ENCODE data around the gene PLEKHA7. TPM values are rescaled to one million over a fixed set of nuclear protein-coding genes. Genes with fewer than 3 reads are reported as not detected.

The PLEKHA7 gene
- total and polyA plus RNA-seq, 8 donors = 12.8 to 82.3 (median 46.6) TPM

DNA sequence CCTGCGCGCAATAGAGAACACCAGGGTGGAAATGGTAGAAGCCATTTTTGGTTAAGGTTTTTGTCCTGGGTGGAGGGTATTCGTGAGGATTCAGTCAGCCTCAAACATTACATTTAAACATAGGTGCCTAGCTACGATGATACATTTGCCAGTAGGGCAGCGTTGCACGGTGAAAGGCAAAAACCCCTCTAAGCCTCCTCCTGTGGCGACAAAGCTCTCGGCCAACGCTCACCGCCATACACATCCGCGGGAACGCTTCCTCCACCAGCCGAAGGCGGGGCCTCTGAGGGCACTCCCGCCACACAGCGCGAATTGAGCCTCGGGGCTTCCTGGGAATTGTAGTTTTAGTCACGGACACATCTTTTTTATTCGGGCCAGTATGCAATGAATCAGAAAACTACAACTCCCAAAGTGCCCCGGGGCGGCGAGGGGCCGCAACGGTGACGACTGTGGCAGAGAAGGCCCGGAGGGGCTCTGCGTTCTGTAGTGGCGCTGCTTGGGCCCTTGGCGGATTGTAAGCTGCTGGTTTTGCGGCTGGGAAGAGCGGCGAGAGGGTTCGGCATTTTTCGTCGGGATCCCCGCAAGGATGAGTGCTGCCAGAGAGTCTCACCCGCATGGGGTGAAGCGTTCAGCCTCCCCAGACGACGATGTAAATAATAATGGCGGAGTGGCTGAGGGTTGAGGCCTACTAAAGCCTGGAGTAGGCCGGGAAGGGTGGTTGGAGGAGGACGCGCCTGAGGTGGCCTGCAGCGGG, 275.8 kb downstream of the PLEKHA7 start, which contains the start of gene C11orf58:
C11orf58 (plus strand) TSS at position 455 of the 754 bp plus-strand sequence; CDS start at position 587, 132 bp downstream.
- intact Hi-C loops (cut with DNase I; ENCODE audit: low total_unique reads) = no loop called here
- no peaks in the 10 kb centered on the region for H3K27me3 ChIP-seq
- H3K27ac ChIP-seq = peak within 1 kb of the TSS; percentile 91 to 96 (median 95)
- peak; percentile 96 to 99 for DNase-seq
- no peaks in the 10 kb centered on the region for H3K9me3 ChIP-seq
- peaks cover 36 to 50% (median 41%) of the 10 kb centered on the region in 4 donors for H3K4me1 ChIP-seq
- TF ChIP-seq EP300 (IDR thresholded peaks at IDR 0.05) (no peak), POLR2A (IDR thresholded peaks at IDR 0.05) (peak in 2 of 4 donors; percentile 47 to 86), POLR2AphosphoS5 (IDR thresholded peaks at IDR 0.05) (peak; percentile 80 to 93 (median 93))
- TF ChIP-seq, protein P1, sequence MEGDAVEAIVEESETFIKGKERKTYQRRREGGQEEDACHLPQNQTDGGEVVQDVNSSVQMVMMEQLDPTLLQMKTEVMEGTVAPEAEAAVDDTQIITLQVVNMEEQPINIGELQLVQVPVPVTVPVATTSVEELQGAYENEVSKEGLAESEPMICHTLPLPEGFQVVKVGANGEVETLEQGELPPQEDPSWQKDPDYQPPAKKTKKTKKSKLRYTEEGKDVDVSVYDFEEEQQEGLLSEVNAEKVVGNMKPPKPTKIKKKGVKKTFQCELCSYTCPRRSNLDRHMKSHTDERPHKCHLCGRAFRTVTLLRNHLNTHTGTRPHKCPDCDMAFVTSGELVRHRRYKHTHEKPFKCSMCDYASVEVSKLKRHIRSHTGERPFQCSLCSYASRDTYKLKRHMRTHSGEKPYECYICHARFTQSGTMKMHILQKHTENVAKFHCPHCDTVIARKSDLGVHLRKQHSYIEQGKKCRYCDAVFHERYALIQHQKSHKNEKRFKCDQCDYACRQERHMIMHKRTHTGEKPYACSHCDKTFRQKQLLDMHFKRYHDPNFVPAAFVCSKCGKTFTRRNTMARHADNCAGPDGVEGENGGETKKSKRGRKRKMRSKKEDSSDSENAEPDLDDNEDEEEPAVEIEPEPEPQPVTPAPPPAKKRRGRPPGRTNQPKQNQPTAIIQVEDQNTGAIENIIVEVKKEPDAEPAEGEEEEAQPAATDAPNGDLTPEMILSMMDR (IDR thresholded peaks at IDR 0.05) = no peak
- peak within 1 kb of the TSS; percentile 63 to 84 (median 75) for H3K4me3 ChIP-seq
- WGBS, 5 donors = 0 to 1% (median 1%) methylated on average over 47 of the region's 47 CpGs
- peaks cover 0 to 9% (median 4%) of the 10 kb centered on the region in 4 donors for H3K36me3 ChIP-seq

DNA sequence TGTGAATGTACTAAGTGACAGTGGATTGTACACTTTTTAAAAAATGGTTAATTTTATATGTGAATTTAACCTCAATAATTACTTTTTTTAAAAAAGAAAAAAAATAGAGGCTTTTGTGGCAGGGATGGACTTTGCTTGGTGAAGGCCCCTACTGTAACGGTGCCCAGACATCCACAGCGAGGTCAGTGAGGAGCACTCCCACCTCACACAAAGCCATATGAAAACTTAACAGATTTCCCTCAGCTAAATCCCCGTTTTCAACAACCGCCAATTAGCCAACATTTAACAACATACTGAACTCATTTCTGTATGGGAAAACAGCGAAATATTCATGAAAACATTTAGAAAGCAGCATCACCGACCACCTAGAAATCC, 276.4 kb downstream of the PLEKHA7 start:
- Histone ChIP-seq H3K4me1 (peaks cover 30 to 44% (median 36%) of the 10 kb centered on the region in 4 donors), H3K27ac (peak overlapping the region; percentile 79 to 96 (median 95)), H3K4me3 (peak overlapping the region; percentile 63 to 84 (median 75)), H3K36me3 (peaks cover 0 to 9% (median 4%) of the 10 kb centered on the region in 4 donors), H3K27me3 (no peaks in the 10 kb centered on the region), H3K9me3 (no peaks in the 10 kb centered on the region)
- intact Hi-C loops (cut with DNase I; ENCODE audit: low total_unique reads) = no loop called here
- DNase-seq = no peak
- 0 to 1% (median 0%) methylated on average over 6 of the region's 6 CpGs for WGBS, 5 donors
- TF ChIP-seq POLR2AphosphoS5 (IDR thresholded peaks at IDR 0.05) (no peak), POLR2A (IDR thresholded peaks at IDR 0.05) (no peak), EP300 (IDR thresholded peaks at IDR 0.05) (no peak)
- TF ChIP-seq, protein P1 (IDR thresholded peaks at IDR 0.05) = no peak

Other genes starting within 250 kb of the PLEKHA7 start
- 1,000 to 10,000 TPM in 3 of 5 donors, 100 to 1,000 TPM in 2; 282 to 2,250 (median 1,462) TPM for gene RPS13, start 63.3 kb upstream of the PLEKHA7 start, total RNA-seq
- 1,000 to 10,000 TPM; 2,256 to 3,236 (median 3,016) TPM for gene RPS13, start 63.3 kb upstream of the PLEKHA7 start, polyA plus RNA-seq
- gene PIK3C2A, start 193.6 kb upstream of the PLEKHA7 start, total RNA-seq = 100 to 1,000 TPM in 1 of 5 donors, 10 to 100 TPM in 4; 25.5 to 114 (median 71.9) TPM
- gene PIK3C2A, start 193.6 kb upstream of the PLEKHA7 start, polyA plus RNA-seq = 10 to 100 TPM in 1 of 3 donors, 1 to 10 TPM in 2; 6.6 to 10.1 (median 6.8) TPM